PC-3 (cell line): ENCODE measurements around the gene THAP7. TPM values are rescaled to one million over a fixed set of nuclear protein-coding genes. Genes with fewer than 3 reads are reported as not detected.
A peak's percentile ranks its signal among the peaks of the same experiment; 100 is the strongest.
"Not testable (repeated sequence)": the region's sequence is repeated elsewhere in the genome, so short reads cannot be mapped to it uniquely, and the experiment has no call there.

Source experiments
- ATAC-seq: fragments of 200-7000 bp; cut with Tn5 transposase; 2 replicates; pipeline ENCODE4 v1.9.1; 2020; ENCODE audit warnings: mild to moderate bottlenecking, moderate library complexity
- BruUV-seq: library from RNA; stranded (reverse); fragments of 400-500 nt; replicated peaks from 2 replicates; lab custom pipeline; 2021; lab: Mats Ljungman, UMichigan
- CTCF ChIA-PET: fragments of 300-600 bp; sonication (Branson Sonifier 250); formaldehyde crosslinking; loops from one replicate; lab custom pipeline; 2022; ENCODE audit warnings: antibody characterized with exemption; lab: Charles Lee
- POLR2A ChIA-PET: fragments of 300-600 bp; sonication (Branson Sonifier 250); formaldehyde crosslinking; loops from one replicate; lab custom pipeline; 2022; ENCODE audit warnings: antibody characterized with exemption; ENCODE audit not compliant: unreplicated experiment; lab: Charles Lee
- DNase-seq: peaks from one replicate; pipeline ENCODE4 v3.0.0-alpha.2; 2015
- H2AFZ ChIP-seq: fragments of 300-600 bp; sonication (generic); 2 replicates; pipeline ENCODE4 v1.6.0; 2016; ENCODE audit warnings: antibody characterized with exemption, low read length
- H3F3A ChIP-seq: fragments of 300-600 bp; sonication (generic); one replicate; pipeline ENCODE4 v1.6.0; 2017; ENCODE audit warnings: antibody characterized with exemption, low read length, control low read depth, mild to moderate bottlenecking; ENCODE audit not compliant: unreplicated experiment
- H3K27ac ChIP-seq: fragments of 300-600 bp; sonication (generic); 2 replicates; pipeline ENCODE4 v1.5.1; 2016; ENCODE audit warnings: mild to moderate bottlenecking, low read length
- H3K27me3 ChIP-seq: fragments of 300-600 bp; sonication (generic); 2 replicates; pipeline ENCODE4 v1.6.1; 2016; ENCODE audit warnings: low read length, mixed read lengths
- H3K36me3 ChIP-seq: fragments of 300-600 bp; sonication (generic); 2 replicates; pipeline ENCODE4 v1.6.1; 2016; ENCODE audit warnings: low read depth, mixed run types, low read length, mixed read lengths
- H3K4me1 ChIP-seq: fragments of 300-600 bp; sonication (generic); 2 replicates; pipeline ENCODE4 v1.5.1; 2016; ENCODE audit warnings: low read length; ENCODE audit not compliant: insufficient read depth
- H3K4me2 ChIP-seq: fragments of 300-600 bp; sonication (generic); 2 replicates; pipeline ENCODE4 v1.6.0; 2016; ENCODE audit warnings: low read length
- H3K4me3 ChIP-seq: fragments of 300-600 bp; sonication (generic); 2 replicates; pipeline ENCODE4 v1.5.1; 2016; ENCODE audit warnings: mild to moderate bottlenecking, low read length, mixed read lengths
- H3K79me2 ChIP-seq: fragments of 300-600 bp; sonication (generic); 2 replicates; pipeline ENCODE4 v1.6.1; 2017; ENCODE audit warnings: low read length, mixed read lengths
- H3K9ac ChIP-seq: fragments of 300-600 bp; sonication (generic); 2 replicates; pipeline ENCODE4 v1.6.0; 2016; ENCODE audit warnings: mild to moderate bottlenecking, low read length
- H3K9me2 ChIP-seq: fragments of 300-600 bp; sonication (generic); replicated peaks from 2 replicates; pipeline ENCODE4 v1.6.1; 2016; ENCODE audit warnings: mixed run types, low read length, mixed read lengths
- H3K9me3 ChIP-seq: fragments of 300-600 bp; sonication (generic); 2 replicates; pipeline ENCODE4 v1.6.1; 2016; ENCODE audit warnings: low read length, mixed read lengths
- H4K20me1 ChIP-seq: fragments of 300-600 bp; sonication (generic); 2 replicates; pipeline ENCODE4 v1.6.1; 2016; ENCODE audit warnings: low read length, mixed read lengths
- EZH2 ChIP-seq: fragments of 300-600 bp; sonication (generic); IDR thresholded peaks from one replicate; pipeline ENCODE4 v1.6.1; 2017; ENCODE audit warnings: antibody characterized with exemption, mild to moderate bottlenecking, low read length; ENCODE audit not compliant: unreplicated experiment
- EZH2phosphoT487 ChIP-seq: fragments of 300-600 bp; sonication (generic); IDR thresholded peaks from 2 replicates; pipeline ENCODE4 v1.6.1; 2018; ENCODE audit warnings: mild to moderate bottlenecking, antibody characterized with exemption, low read length, borderline replicate concordance
- intact Hi-C: fragments of 100-400 bp; cut with micrococcal nuclease; formaldehyde crosslinking; loops from 2 replicates; pipeline ENCODE4 v1.9.0; 2023
- total RNA-seq: library from RNA; depleted of rRNA; stranded (reverse); fragments of >200 nt; gene quantifications from 2 replicates; pipeline ENCODE4 v1.2.3, GENCODE V29; 2014
- TF ChIP-seq, protein P1 (sequence below): fragments of 300-600 bp; sonication (generic); conservative IDR thresholded peaks from 2 replicates; pipeline ENCODE4 v1.5.1; 2017; ENCODE audit warnings: antibody characterized with exemption, low read depth, mild to moderate bottlenecking, low read length

Gene THAP7
- total RNA-seq, 1 experiment from 2014 or later, result 43.0 TPM

DNA sequence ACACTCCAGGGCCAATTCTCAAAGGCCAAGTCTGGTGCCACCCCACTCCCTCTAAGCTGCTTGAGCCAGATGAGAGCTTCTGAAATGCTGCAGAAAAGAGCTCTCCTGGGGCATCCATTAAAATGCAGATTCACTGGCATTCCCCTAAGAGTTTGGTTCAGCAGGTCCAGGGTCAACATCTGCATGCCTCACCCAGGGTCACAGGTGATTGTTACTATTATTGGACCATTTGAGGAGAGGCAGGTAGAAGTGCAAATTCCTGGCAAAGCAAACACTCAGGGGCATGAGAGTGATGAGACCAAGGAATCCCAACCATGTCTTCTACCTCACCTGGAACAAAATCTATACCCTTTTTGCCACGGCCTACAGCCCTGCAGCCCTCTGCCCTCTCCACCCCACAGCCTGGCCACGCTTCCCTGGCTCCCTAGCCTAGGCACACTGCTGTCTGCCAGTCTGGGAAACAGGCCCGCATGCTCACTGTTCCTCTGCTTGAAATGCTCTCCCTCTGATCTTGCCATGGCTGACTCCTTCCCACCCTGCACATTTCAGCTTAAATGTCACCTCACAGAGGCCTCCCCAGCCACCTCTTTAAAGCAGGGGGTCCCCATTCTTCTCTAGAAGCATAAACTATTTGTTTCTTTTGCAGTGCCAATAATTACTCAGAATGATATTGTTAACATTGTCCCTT, 8.7 kb upstream of the THAP7 start:
- H3K4me1 ChIP-seq, result peaks cover 7% of the 10 kb centered on the region; the same call in 1 of the 2 replicates
- no peak for DNase-seq
- no peaks in the 10 kb centered on the region for H3F3A ChIP-seq
- H3K9me3 ChIP-seq, result no peaks in the 10 kb centered on the region
- H3K27me3 ChIP-seq, result no peaks in the 10 kb centered on the region
- no peak for ATAC-seq
- H4K20me1 ChIP-seq, result no peaks in the 10 kb centered on the region
- H3K27ac ChIP-seq, result no peak overlapping the region
- no peak overlapping the region for H3K4me3 ChIP-seq
- H3K9ac ChIP-seq, result no peak overlapping the region
- H2AFZ ChIP-seq, result no peak overlapping the region
- H3K4me2 ChIP-seq, result no peak overlapping the region
- H3K36me3 ChIP-seq, result no peaks in the 10 kb centered on the region
- POLR2A ChIA-PET, result no interaction called here
- H3K9me2 ChIP-seq, result no peaks in the 10 kb centered on the region
- TF ChIP-seq, protein P1, sequence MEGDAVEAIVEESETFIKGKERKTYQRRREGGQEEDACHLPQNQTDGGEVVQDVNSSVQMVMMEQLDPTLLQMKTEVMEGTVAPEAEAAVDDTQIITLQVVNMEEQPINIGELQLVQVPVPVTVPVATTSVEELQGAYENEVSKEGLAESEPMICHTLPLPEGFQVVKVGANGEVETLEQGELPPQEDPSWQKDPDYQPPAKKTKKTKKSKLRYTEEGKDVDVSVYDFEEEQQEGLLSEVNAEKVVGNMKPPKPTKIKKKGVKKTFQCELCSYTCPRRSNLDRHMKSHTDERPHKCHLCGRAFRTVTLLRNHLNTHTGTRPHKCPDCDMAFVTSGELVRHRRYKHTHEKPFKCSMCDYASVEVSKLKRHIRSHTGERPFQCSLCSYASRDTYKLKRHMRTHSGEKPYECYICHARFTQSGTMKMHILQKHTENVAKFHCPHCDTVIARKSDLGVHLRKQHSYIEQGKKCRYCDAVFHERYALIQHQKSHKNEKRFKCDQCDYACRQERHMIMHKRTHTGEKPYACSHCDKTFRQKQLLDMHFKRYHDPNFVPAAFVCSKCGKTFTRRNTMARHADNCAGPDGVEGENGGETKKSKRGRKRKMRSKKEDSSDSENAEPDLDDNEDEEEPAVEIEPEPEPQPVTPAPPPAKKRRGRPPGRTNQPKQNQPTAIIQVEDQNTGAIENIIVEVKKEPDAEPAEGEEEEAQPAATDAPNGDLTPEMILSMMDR, result no peak
- no peak for TF ChIP-seq EZH2
- no peak for TF ChIP-seq EZH2phosphoT487
- CTCF ChIA-PET, result interaction anchor here (0.6 kb wide), 1 partner anchor 11 kb away, joined by 3 read pairs; no protein-coding TSS in a partner anchor
- BruUV-seq, result no TSS peak
- intact Hi-C loops, result no loop called here
- H3K79me2 ChIP-seq, result no peaks in the 10 kb centered on the region

DNA sequence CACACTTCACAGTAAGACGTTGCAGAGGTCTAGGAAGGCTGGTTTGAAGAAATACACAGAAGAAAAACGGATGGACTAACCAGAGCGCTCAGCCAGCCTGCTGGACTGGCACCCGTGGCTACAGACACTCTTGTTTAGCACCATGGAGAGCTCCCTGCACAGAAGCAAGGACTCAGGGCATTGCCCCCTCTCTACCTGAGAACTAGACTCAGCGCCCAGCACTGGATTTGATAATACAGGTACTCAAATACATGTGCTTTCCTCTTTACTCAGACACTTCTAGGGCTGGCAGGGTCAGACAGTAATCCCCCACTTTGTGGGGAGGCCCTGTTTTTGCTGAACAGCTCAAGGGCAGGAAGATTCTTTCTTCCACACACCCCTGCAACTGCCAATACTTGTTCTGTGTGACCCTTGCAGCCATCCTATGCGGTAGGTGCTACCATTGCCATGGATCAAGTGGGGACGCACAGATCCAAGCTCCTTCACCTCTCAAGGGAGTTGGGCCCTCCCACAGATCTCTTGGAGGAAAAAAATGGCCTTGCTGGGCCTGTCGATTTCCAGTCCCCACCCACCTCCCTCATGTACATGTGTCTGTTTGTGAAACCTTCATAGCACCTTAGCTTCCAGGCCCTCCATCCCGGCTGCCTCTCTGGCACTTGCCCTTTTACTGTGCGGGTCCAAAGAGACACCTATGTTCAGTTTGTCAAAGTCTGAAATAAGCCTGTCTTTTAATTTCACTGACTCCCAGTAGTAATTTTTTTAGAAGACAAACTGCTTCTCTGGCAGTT, 7.9 kb upstream of the THAP7 start:
- Histone ChIP-seq H3K9me2 (no peaks in the 10 kb centered on the region), H3K27ac (no peak overlapping the region), H3K36me3 (no peaks in the 10 kb centered on the region), H3K27me3 (no peaks in the 10 kb centered on the region), H3K4me1 (peaks cover 3% of the 10 kb centered on the region; the same call in 1 of the 2 replicates), H3K9me3 (no peaks in the 10 kb centered on the region), H3K9ac (no peak overlapping the region), H3K4me3 (no peak overlapping the region), H4K20me1 (no peaks in the 10 kb centered on the region), H3K4me2 (no peak overlapping the region), H2AFZ (no peak overlapping the region), H3F3A (no peaks in the 10 kb centered on the region), H3K79me2 (no peaks in the 10 kb centered on the region)
- TF ChIP-seq EZH2phosphoT487, result no peak
- TF ChIP-seq, protein P1, result no peak
- no peak for TF ChIP-seq EZH2
- ATAC-seq, result 0 out of 2 replicates have a peak, but pooled peaks have one; percentile 43
- ChIA-PET CTCF (interaction anchor here (0.5 kb wide), 1 partner anchor 94 kb away, joined by 5 read pairs; no protein-coding TSS in a partner anchor), POLR2A (no interaction called here)
- peak; percentile 61 for DNase-seq
- intact Hi-C loops, result no loop called here
- BruUV-seq, result no TSS peak

DNA sequence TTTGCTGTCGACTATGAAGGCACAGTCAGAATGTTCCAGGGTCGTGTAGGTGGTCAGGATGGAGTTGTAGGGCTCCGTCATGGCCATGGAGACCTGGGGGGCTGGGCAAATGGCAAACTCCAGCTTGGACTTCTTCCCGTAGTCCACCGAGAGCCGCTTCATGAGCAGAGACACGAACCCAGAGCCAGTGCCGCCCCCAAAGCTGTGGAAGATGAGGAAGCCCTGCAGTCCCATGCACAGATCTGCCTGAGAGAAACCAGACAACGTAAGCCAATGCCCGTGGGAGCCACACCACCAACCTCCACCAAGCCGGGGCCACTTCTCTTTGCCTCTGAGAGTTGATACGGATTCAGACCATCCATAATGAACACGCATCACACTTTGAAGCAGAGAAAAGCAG, 7.3 kb upstream of the THAP7 start:
- H3K4me2 ChIP-seq, ATAC-seq, H3K4me1 ChIP-seq, DNase-seq, intact Hi-C loops, H3K27ac ChIP-seq, H3K4me3 ChIP-seq, H3K27me3 ChIP-seq, POLR2A ChIA-PET, H3K9me2 ChIP-seq, H4K20me1 ChIP-seq, H3K9ac ChIP-seq, H3K79me2 ChIP-seq, BruUV-seq, H3K9me3 ChIP-seq, H3K36me3 ChIP-seq, H2AFZ ChIP-seq, H3F3A ChIP-seq: not testable (repeated sequence)
- CTCF ChIA-PET, result interaction anchor here (0.5 kb wide), 1 partner anchor 94 kb away, joined by 5 read pairs; no protein-coding TSS in a partner anchor
